Common myeloid progenitor, CD34-positive (primary cell): ENCODE data around the gene PALM3.
A peak's percentile ranks its signal among the peaks of the same experiment; 100 is the strongest.

Experiments
- CTCF ChIA-PET: fragments of 350-600 bp; sonication (Branson Sonifier 250); formaldehyde crosslinking; loops from one replicate; lab custom pipeline; 2021; ENCODE audit warnings: antibody characterized with exemption; lab: Charles Lee
- POLR2A ChIA-PET: fragments of 350-600 bp; sonication (Branson Sonifier 250); formaldehyde crosslinking; loops from one replicate; lab custom pipeline; 2021; ENCODE audit warnings: antibody characterized with exemption; lab: Charles Lee
- DNase-seq, 3 donors: peaks; one replicate each; pipeline versions ENCODE4 v3.0.0 to v3.0.0-alpha.2; 2013
- H3K27ac ChIP-seq, 2 experiments: 1 replicate in 1 of 2; 2 replicates in 1 of 2; pipeline ENCODE4 v1.7.0; 2013; ENCODE audit warnings: inconsistent platforms in 2 of 2, low read length in 2 of 2, mild to moderate bottlenecking in 2 of 2, low read depth in 1 of 2, moderate library complexity in 1 of 2; ENCODE audit not compliant: severe bottlenecking in 2 of 2, insufficient read depth in 1 of 2, poor library complexity in 1 of 2
- H3K27me3 ChIP-seq, 5 experiments: replicated peaks in 2 of 5; 1 replicate in 3 of 5; 2 replicates in 2 of 5; pipeline versions ENCODE4 v1.6.1 to v1.7.0; 2013; ENCODE audit warnings: low read length in 4 of 5, mild to moderate bottlenecking in 2 of 5, moderate library complexity in 2 of 5, inconsistent platforms in 1 of 5; ENCODE audit not compliant: insufficient read depth in 5 of 5, control insufficient read depth in 4 of 5
- H3K36me3 ChIP-seq, 4 experiments: 1 replicate in 2 of 4; 2 replicates in 2 of 4; pipeline versions ENCODE4 v1.6.1 to v1.7.0; 2013; ENCODE audit warnings: low read length in 3 of 4, control low read depth in 1 of 4, mild to moderate bottlenecking in 1 of 4; ENCODE audit not compliant: control insufficient read depth in 4 of 4, insufficient read depth in 4 of 4
- H3K4me1 ChIP-seq, 4 experiments: 1 replicate in 3 of 4; 2 replicates in 1 of 4; pipeline versions ENCODE4 v1.6.1 to v1.7.1; 2013; ENCODE audit warnings: low read length in 3 of 4, mild to moderate bottlenecking in 3 of 4, control low read depth in 1 of 4, inconsistent platforms in 1 of 4, moderate library complexity in 1 of 4; ENCODE audit not compliant: control insufficient read depth in 4 of 4, insufficient read depth in 4 of 4; ENCODE audit errors: control extremely low read depth in 1 of 4
- H3K4me3 ChIP-seq, 7 experiments: 1 replicate in 4 of 7; 2 replicates in 3 of 7; pipeline versions ENCODE4 v1.5.1 to v1.7.0; 2013; ENCODE audit warnings: mild to moderate bottlenecking in 7 of 7, low read length in 6 of 7, moderate library complexity in 6 of 7, inconsistent platforms in 2 of 7, low read depth in 2 of 7, control low read depth in 1 of 7; ENCODE audit not compliant: insufficient read depth in 4 of 7, control insufficient read depth in 1 of 7; ENCODE audit errors: extremely low read depth in 1 of 7
- H3K9me3 ChIP-seq, 5 experiments: 1 replicate in 4 of 5; 2 replicates in 1 of 5; pipeline versions ENCODE4 v1.6.1 to v1.7.1; 2013; ENCODE audit warnings: low read length in 4 of 5, mild to moderate bottlenecking in 2 of 5, inconsistent platforms in 1 of 5, low read depth in 1 of 5, moderate library complexity in 1 of 5; ENCODE audit not compliant: control insufficient read depth in 4 of 5, insufficient read depth in 2 of 5; ENCODE audit errors: control extremely low read depth in 1 of 5
- WGBS: methylation state at CpG from one replicate; pipeline ENCODE4 v1.1.5; 2013; ENCODE audit not compliant: insufficient coverage; 5-methylcytosine and 5-hydroxymethylcytosine counted together

The PALM3 gene

GRCh38 chr19:14089662-14090508, 28.0 kb upstream of the PALM3 start:
- H3K27ac ChIP-seq = no peak overlapping the region

GRCh38 chr19:14089412-14089661, 27.5 kb upstream of the PALM3 start:
- 37% methylated on average over 11 of the region's 16 CpGs for WGBS
- Histone ChIP-seq H3K27ac (no peak overlapping the region), H3K9me3 (peaks cover 0 to 6% (median 0%) of the 10 kb centered on the region in 5 experiments), H3K4me3 (peak overlapping the region; percentile 17 to 84 (median 71)), H3K36me3 (peaks cover 5 to 19% (median 14%) of the 10 kb centered on the region in 4 experiments), H3K4me1 (peaks cover 0 to 18% (median 17%) of the 10 kb centered on the region in 4 experiments), H3K27me3 (no peaks in the 10 kb centered on the region)
- CTCF ChIA-PET = interaction anchor here (1.1 to 2.2 kb wide), 5 partner anchors 9 to 27 kb away, joined by 3 to 11 read pairs (median 4); partner anchors contain the start of gene MISP3
- POLR2A ChIA-PET = interaction anchor here (1.0 kb wide), 1 partner anchor 250 kb away, joined by 3 read pairs; no protein-coding TSS in a partner anchor
- DNase-seq = peak in 2 of 3 donors; percentile 50 to 56

More at GRCh38 chr19:14089662-14090508, 28.0 kb upstream of the PALM3 start:
- ChIA-PET CTCF (interaction anchor here (1.1 to 2.2 kb wide), 5 partner anchors 9 to 26 kb away, joined by 3 to 11 read pairs (median 4); partner anchors contain the start of gene MISP3), POLR2A (interaction anchor here (0.7 to 1.0 kb wide), 2 partner anchors 8 to 250 kb away, joined by 3 read pairs; no protein-coding TSS in a partner anchor)
- Histone ChIP-seq H3K4me3 (peak overlapping the region; percentile 35 to 84 (median 72)), H3K4me1 (peaks cover 0 to 18% (median 17%) of the 10 kb centered on the region in 4 experiments), H3K27me3 (no peaks in the 10 kb centered on the region), H3K36me3 (peaks cover 5 to 19% (median 14%) of the 10 kb centered on the region in 4 experiments), H3K9me3 (peaks cover 0 to 6% (median 0%) of the 10 kb centered on the region in 5 experiments)
- WGBS = under 1% methylated on average over 81 of the region's 142 CpGs
- peak; percentile 59 to 73 (median 64) for DNase-seq

- H3K36me3 ChIP-seq = peaks cover 5 to 19% (median 14%) of the 10 kb centered on the region in 4 experiments
- H3K27me3 ChIP-seq = no peaks in the 10 kb centered on the region
- H3K4me1 ChIP-seq = peaks cover 0 to 18% (median 17%) of the 10 kb centered on the region in 4 experiments
- peaks cover 0 to 6% (median 0%) of the 10 kb centered on the region in 5 experiments for H3K9me3 ChIP-seq
- DNase-seq = no peak
- ChIA-PET CTCF (interaction anchor here (1.1 to 2.2 kb wide), 7 partner anchors 8 to 27 kb away, joined by 3 to 11 read pairs (median 4); partner anchors contain the start of gene MISP3), POLR2A (interaction anchor here (1.0 kb wide), 1 partner anchor 249 kb away, joined by 3 read pairs; no protein-coding TSS in a partner anchor)
- peak overlapping the region in 5 of 7 experiments; percentile 35 to 84 (median 72) for H3K4me3 ChIP-seq
- no peak overlapping the region for H3K27ac ChIP-seq
- WGBS = 92% methylated on average over 24 of the region's 30 CpGs
These were observed 26.9 kb upstream of the PALM3 start for GRCh38 chr19:14088634-14089411.

- ChIA-PET POLR2A (no interaction called here), CTCF (no interaction called here)
- peaks cover 5 to 19% (median 12%) of the 10 kb centered on the region in 4 experiments for H3K36me3 ChIP-seq
- no peak overlapping the region for H3K4me3 ChIP-seq
- no peak overlapping the region for H3K27ac ChIP-seq
- H3K9me3 ChIP-seq = no peaks in the 10 kb centered on the region
- no peak for DNase-seq
- no CpG with 5 or more reads among the region's 5 CpGs for WGBS
- H3K4me1 ChIP-seq = peaks cover 2 to 17% (median 14%) of the 10 kb centered on the region in 4 experiments
- no peaks in the 10 kb centered on the region for H3K27me3 ChIP-seq
These were observed 24.2 kb upstream of the PALM3 start for GRCh38 chr19:14086098-14086497.

GRCh38 chr19:14085309-14085995, 23.6 kb upstream of the PALM3 start, which contains the start of gene C19orf67:
TSS of gene C19orf67 (minus strand) at chr19:14085783. CDS start at chr19:14085627, 156 bp downstream.
- ChIA-PET POLR2A (no interaction called here), CTCF (no interaction called here)
- H3K36me3 ChIP-seq = peaks cover 5 to 19% (median 12%) of the 10 kb centered on the region in 4 experiments
- no peaks in the 10 kb centered on the region for H3K27me3 ChIP-seq
- H3K9me3 ChIP-seq = no peaks in the 10 kb centered on the region
- no peak within 1 kb of the TSS for H3K27ac ChIP-seq
- no peak for DNase-seq
- peaks cover 2 to 23% (median 19%) of the 10 kb centered on the region in 4 experiments for H3K4me1 ChIP-seq
- no peak within 1 kb of the TSS for H3K4me3 ChIP-seq
- WGBS = 93% methylated on average over 45 of the region's 54 CpGs

GRCh38 chr19:14082675-14082960, 20.7 kb upstream of the PALM3 start:
- POLR2A ChIA-PET = interaction anchor here (1.1 kb wide), 1 partner anchor 9 kb away, joined by 5 read pairs; no protein-coding TSS in a partner anchor
- 100% methylated on average over 1 of the region's 1 CpG for WGBS
- no peak overlapping the region for H3K27ac ChIP-seq
- peak overlapping the region in 1 of 7 experiments; percentile 83 for H3K4me3 ChIP-seq
- peaks cover 2 to 24% (median 20%) of the 10 kb centered on the region in 4 experiments for H3K4me1 ChIP-seq
- no peak for DNase-seq
- peaks cover 2 to 4% (median 3%) of the 10 kb centered on the region in 4 experiments for H3K36me3 ChIP-seq
- H3K9me3 ChIP-seq = no peaks in the 10 kb centered on the region
- CTCF ChIA-PET = interaction anchor here (1.4 to 3.4 kb wide), 4 partner anchors 9 to 44 kb away, joined by 3 to 12 read pairs (median 9); partner anchors contain the start of gene MISP3
- no peaks in the 10 kb centered on the region for H3K27me3 ChIP-seq
